Left lung (tissue), 10 donors: ENCODE measurements around the gene ESRRB. TPM values are rescaled to one million over a fixed set of nuclear protein-coding genes. Genes with fewer than 3 reads are reported as not detected.

Source experiments
- ATAC-seq: fragments of 200-7000 bp; cut with Tn5 transposase; one replicate; pipeline ENCODE4 v1.9.1; 2020; ENCODE audit warnings: moderate library complexity
- DNase-seq, 4 donors: peaks; one replicate each; pipeline ENCODE4 v3.0.0-alpha.2; 2013 to 2020
- H3K27ac ChIP-seq, 2 donors: fragments of 200-600 bp; sonication (generic) in 1 of 2; one replicate each; pipeline versions ENCODE4 v1.5.0 to v1.8.0; 2020 to 2021
- H3K27me3 ChIP-seq, 2 donors: fragments of 200-600 bp; sonication (generic) in 1 of 2; one replicate each; pipeline versions ENCODE4 v1.5.0 to v1.8.0; 2020 to 2021
- H3K36me3 ChIP-seq, 2 donors: fragments of 200-600 bp; sonication (generic) in 1 of 2; one replicate each; pipeline versions ENCODE4 v1.5.0 to v1.8.0; 2020 to 2021
- H3K4me1 ChIP-seq, 2 donors: fragments of 200-600 bp; one replicate each; pipeline ENCODE4 v1.8.0; 2021
- H3K4me3 ChIP-seq, 2 donors: fragments of 200-600 bp; sonication (generic) in 1 of 2; one replicate each; pipeline versions ENCODE4 v1.5.0 to v1.8.0; 2020 to 2021; ENCODE audit warnings: mild to moderate bottlenecking in 1 of 2
- H3K9me3 ChIP-seq, 2 donors: fragments of 200-600 bp; sonication (generic) in 1 of 2; one replicate each; pipeline versions ENCODE4 v1.5.0 to v1.8.0; 2020 to 2021
- intact Hi-C, 2 donors: fragments of 100-400 bp; cut with DNase I; formaldehyde crosslinking; loops; one replicate each; pipeline versions ENCODE4 v1.11.2 to v1.14.2; 2022
- polyA plus RNA-seq, 6 donors: library from polyadenylated mRNA; unstranded; fragments of 120-200 nt; gene quantifications; one replicate each; pipeline ENCODE4 v1.2.1, GENCODE V29; 2013; ENCODE audit not compliant: insufficient read length in 6 of 6
- total RNA-seq, 2 donors: library from RNA; stranded (reverse); fragmentation: NEBNext Ultra II Directional; extraction: Animal tissue kit (Norgen Biotek cat#: 25700); gene quantifications; one replicate each; pipeline ENCODE4 v1.2.1, GENCODE V29; 2021
- TF ChIP-seq, protein P1 (sequence below), 2 donors: fragments of 200-600 bp; sonication (generic) in 1 of 2; IDR thresholded peaks; one replicate each; pipeline versions ENCODE4 v1.5.0 to v1.8.0; 2021; ENCODE audit warnings: antibody characterized with exemption in 2 of 2
- donor health status: DM: no; HTN: yes; CAD: no.
- donor health status: DM: no; HTN: no; CAD: no.

Gene ESRRB
- total and polyA plus RNA-seq, 8 donors, result 0.15 to 0.67 (median 0.40) TPM

DNA sequence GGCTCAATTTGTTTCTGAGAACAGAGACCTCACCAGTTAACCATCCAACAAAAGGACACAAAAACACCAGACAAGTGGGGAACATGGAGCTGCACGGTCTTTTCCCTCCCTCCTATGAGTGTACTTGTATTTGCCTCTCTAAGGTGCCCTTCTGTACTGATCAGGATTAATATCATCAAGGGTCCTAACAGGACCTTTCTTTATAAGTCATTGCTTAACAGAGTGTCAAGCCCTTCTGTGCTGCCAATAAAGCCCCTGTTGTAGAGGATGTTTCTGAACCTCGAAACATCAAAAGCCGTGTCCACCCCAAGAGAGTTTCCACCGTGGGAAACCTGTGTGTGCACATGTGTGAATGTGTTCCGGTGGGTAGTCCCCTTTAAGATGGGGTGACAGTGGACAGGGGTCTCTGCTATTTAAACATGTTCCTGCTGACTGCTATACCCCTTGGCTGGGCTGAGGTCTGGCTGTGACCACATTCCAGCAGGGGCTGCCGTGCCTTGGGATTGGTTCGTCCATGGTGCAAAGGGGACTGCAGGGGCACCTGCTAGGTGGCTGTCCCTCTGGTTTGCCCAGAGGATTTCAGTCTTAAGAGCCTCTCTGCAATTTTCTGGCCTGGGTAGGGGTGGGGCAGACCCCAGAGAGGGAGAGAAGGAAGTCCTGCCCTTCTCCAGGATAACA lies 6.0 kb downstream of the ESRRB start:
- intact Hi-C loops, result no loop called here
- Histone ChIP-seq H3K4me3 (no peak overlapping the region), H3K27me3 (peaks cover 45 to 99% of the 10 kb centered on the region in 2 donors), H3K36me3 (no peaks in the 10 kb centered on the region), H3K9me3 (no peaks in the 10 kb centered on the region), H3K27ac (no peak overlapping the region), H3K4me1 (peaks cover 4% of the 10 kb centered on the region in 2 donors)
- no peak for DNase-seq
- TF ChIP-seq, protein P1, sequence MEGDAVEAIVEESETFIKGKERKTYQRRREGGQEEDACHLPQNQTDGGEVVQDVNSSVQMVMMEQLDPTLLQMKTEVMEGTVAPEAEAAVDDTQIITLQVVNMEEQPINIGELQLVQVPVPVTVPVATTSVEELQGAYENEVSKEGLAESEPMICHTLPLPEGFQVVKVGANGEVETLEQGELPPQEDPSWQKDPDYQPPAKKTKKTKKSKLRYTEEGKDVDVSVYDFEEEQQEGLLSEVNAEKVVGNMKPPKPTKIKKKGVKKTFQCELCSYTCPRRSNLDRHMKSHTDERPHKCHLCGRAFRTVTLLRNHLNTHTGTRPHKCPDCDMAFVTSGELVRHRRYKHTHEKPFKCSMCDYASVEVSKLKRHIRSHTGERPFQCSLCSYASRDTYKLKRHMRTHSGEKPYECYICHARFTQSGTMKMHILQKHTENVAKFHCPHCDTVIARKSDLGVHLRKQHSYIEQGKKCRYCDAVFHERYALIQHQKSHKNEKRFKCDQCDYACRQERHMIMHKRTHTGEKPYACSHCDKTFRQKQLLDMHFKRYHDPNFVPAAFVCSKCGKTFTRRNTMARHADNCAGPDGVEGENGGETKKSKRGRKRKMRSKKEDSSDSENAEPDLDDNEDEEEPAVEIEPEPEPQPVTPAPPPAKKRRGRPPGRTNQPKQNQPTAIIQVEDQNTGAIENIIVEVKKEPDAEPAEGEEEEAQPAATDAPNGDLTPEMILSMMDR (IDR thresholded peaks at IDR 0.05), result no peak
- no peak for ATAC-seq

DNA sequence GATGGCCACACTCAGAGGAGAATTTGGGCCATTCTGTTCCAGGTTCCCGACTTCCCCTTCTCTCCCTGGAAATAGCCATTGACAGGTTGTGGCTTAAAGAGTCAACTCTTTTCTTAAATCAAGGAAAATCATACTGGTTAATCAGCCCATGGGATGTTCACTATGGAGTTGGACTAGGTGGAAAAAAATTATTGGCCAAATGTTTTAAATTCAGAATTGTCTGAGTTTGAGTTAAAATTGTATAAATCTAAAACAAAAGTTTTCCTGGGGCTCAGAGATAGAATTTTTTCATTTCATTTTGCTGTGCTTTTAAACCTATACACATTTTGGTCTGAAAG lies 6.5 kb downstream of the ESRRB start:
- Histone ChIP-seq H3K9me3 (no peaks in the 10 kb centered on the region), H3K27ac (no peak overlapping the region), H3K36me3 (no peaks in the 10 kb centered on the region), H3K4me1 (no peaks in the 10 kb centered on the region), H3K4me3 (no peak overlapping the region), H3K27me3 (peaks cover 40 to 99% of the 10 kb centered on the region in 2 donors)
- intact Hi-C loops, result no loop called here
- ATAC-seq (no peak), DNase-seq (no peak)
- TF ChIP-seq, protein P1 (IDR thresholded peaks at IDR 0.05), result no peak

DNA sequence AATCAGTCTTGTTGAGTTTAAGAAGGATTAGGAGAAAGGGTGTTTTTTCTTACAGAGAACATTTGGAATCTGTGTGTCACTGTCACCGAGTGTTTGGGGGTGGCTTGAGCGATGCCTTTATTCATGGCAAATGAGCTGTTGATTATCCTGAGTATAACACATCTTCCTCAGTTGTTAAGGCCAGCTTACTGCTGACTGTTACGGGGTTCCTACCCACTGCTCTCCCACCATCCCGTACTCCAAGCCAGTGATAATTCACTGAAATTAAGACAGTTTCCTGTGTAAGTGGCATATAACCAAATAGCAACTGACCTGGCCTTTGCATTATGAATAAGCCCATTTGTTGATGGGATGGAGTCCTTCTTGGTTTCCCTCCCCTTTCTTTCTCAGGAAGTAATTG lies 9.5 kb downstream of the ESRRB start:
- H3K27me3 ChIP-seq, result peaks cover 15 to 88% of the 10 kb centered on the region in 2 donors

DNA sequence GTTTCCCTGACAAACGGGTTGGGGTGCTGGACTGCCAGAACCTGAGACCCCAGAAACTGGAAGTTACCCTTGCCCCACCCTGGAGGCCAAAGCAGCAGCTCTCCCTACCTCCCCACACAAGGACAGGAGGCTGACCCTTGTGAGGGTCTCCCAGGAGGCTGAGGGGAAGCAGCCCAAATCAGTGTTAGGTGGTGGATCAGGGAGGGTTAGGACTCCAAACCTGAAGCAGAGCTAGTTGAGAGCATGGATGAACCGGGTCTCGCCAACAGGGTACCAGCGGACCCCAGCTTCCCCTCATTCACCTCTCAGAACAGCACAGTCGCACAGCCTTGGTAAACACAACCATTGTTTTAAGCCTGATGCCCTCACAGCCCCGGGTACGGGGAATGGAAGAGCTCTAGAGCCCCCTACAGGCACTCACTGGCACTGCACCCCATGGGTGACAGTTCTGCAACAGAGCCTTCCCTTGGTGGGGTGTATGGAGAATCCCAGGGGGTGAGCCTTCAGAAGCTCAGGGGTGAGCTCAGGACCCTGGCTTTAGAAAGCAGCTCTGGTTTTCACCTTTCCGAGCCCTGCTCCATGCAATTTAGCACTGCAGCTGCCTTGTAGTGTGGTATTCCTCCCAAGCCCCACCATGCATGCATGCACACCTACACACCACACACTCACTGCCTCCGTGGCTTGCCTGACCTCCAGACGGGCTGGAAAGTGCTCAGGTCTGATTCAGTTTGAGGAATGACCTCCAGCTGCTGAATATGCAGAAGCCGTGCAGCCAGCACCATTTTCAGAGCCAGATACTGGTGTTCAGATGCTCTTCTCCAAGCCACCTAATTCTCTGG lies 11.2 kb downstream of the ESRRB start:
- Histone ChIP-seq H3K4me3 (no peak overlapping the region), H3K27ac (no peak overlapping the region), H3K9me3 (no peaks in the 10 kb centered on the region), H3K36me3 (no peaks in the 10 kb centered on the region), H3K4me1 (no peaks in the 10 kb centered on the region), H3K27me3 (peaks cover 10 to 71% of the 10 kb centered on the region in 2 donors)
- ATAC-seq, result peak; percentile 99
- intact Hi-C loops, result no loop called here
- DNase-seq, result peak in 3 of 4 donors; percentile 51 to 76 (median 55)
- TF ChIP-seq, protein P1 (IDR thresholded peaks at IDR 0.05), result peak; percentile 93 to 97

More for the DNA sequence above, 9.5 kb downstream of the ESRRB start:
- H3K4me1 ChIP-seq, result no peaks in the 10 kb centered on the region
- DNase-seq, result no peak
- H3K4me3 ChIP-seq, result no peak overlapping the region
- TF ChIP-seq, protein P1 (IDR thresholded peaks at IDR 0.05), result no peak
- H3K36me3 ChIP-seq, result no peaks in the 10 kb centered on the region
- intact Hi-C loops, result no loop called here
- H3K27ac ChIP-seq, result no peak overlapping the region
- H3K9me3 ChIP-seq, result no peaks in the 10 kb centered on the region
- no peak for ATAC-seq

DNA sequence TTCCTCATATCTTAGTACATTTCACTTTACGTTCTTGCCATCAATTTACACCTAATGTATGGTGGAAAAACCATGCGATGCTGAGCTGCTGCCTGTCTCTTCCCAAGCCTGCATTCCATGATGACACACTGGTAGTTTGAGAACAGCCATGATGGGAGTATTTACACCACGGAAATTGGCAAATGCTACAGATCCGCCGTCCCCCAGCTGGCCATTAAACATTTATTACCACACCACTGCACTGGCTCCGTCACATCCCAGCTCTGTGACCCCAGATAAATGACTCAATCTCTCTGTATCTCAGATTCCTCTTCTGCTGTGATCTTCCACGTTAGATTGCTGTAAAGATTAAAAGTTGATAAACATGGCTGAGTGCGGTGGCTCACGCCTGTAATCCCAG lies 13.9 kb downstream of the ESRRB start:
- H3K9me3 ChIP-seq, result no peaks in the 10 kb centered on the region
- no peaks in the 10 kb centered on the region for H3K4me1 ChIP-seq
- H3K4me3 ChIP-seq, result no peak overlapping the region
- ATAC-seq (no peak), DNase-seq (no peak)
- TF ChIP-seq, protein P1 (IDR thresholded peaks at IDR 0.05), result no peak
- H3K36me3 ChIP-seq, result no peaks in the 10 kb centered on the region
- intact Hi-C loops, result no loop called here
- no peak overlapping the region for H3K27ac ChIP-seq
- H3K27me3 ChIP-seq, result peaks cover 0 to 47% of the 10 kb centered on the region in 2 donors
